ENCODE results near the gene KATNAL1.

DNA sequence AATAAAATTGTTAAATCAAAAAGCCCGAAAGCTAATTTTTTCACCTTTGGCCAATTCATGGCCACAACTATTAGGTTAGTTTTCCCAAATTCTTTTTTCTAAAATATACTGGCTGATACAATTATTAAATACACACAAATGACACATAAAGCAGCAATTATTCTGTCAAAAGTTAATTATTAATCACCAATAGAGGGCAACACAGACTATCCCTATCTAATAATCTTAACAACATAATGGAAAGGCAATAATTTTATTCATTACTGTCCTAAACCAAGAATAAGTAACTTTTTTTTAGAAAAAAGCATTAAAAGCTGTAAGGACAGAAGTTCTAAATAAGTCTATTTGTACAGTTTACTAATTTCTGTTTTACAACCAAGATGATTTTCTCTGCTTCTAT, 51.7 kb downstream of the KATNAL1 start:
- no peak for TF ChIP-seq POLR2A (IDR thresholded peaks at IDR 0.05; ENCODE audit: low read length)
- TF ChIP-seq GATA1 (IDR thresholded peaks at IDR 0.05; ENCODE audit: low read depth, low read length) = no peak

All from erythroblast (primary cell).